ENCODE results near the gene SEMA4C. TPM values are rescaled to one million over a fixed set of nuclear protein-coding genes. Genes with fewer than 3 reads are reported as not detected.
A peak's percentile ranks its signal among the peaks of the same experiment; 100 is the strongest.
"Not testable (repeated sequence)": the region's sequence is repeated elsewhere in the genome, so short reads cannot be mapped to it uniquely, and the experiment has no call there.

Gene SEMA4C
- total and polyA plus RNA-seq, 5 donors = 19.3 to 28.5 (median 23.5) TPM

- Histone ChIP-seq H3K4me3 (ENCODE audit: low read length) (no peak overlapping the region), H3K27ac (ENCODE audit: low read length) (no peak overlapping the region), H3K27me3 (ENCODE audit: control insufficient read depth, insufficient read depth) (no peaks in the 10 kb centered on the region), H3K4me1 (ENCODE audit: control insufficient read depth, insufficient read depth, low read length) (no peaks in the 10 kb centered on the region), H3K9me3 (ENCODE audit: control insufficient read depth, low read length) (no peaks in the 10 kb centered on the region)
- ATAC-seq (no peak), DNase-seq (peak in 2 of 3 donors; percentile 31 to 41)
- 66% methylated on average over 11 of the region's 11 CpGs for WGBS
- intact Hi-C loops (cut with DNase I) = no loop called here
Observed at GRCh38 chr2:96897491-96898134, 27.7 kb upstream of the SEMA4C start.

DNA sequence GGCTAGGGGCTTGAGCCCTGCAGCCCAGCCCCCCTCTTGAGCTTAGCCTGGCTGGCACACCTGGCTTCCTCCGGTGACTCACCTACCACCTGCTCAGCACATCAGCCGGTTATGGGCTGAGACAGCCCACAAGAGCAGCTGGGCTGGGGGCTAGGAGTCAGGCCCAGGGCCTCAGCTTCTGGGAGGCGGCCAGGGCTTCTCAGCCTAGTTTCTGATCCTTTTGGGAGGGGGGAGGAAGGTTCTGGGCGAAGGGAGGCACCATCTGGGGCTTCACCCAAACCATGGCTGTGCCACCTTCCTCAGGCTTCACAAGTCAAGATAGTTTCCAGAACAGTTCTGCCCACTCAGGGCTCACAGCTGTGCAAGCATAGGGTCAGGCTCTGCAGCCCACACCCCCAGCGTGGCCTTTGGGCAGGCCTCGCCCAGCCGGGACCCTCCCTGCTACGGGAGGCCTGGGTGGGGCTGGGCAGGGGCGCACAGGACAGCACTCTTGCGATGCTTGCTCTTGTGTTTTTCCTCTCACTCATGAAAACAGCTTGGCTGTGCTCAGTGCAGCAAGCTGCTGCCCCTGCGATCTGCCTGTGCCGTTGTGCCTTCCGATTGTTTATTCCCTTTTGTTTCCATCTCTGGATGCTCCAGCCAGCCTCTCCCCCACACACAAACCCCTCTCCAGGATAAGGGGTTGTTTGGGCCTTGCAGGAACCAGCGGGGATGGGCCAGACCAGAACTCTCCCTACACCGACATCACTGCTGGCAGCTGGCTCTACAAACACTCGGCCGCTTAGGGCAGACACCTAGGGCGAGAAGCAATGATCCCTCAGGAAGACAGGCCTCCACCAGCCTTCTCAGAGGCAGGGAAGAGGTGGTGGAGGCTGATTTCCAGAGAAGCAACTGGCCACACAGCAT, 26.1 kb upstream of the SEMA4C start:
- Histone ChIP-seq H3K4me3 (ENCODE audit: low read length) (no peak overlapping the region), H3K27ac (ENCODE audit: low read length) (no peak overlapping the region), H3K4me1 (ENCODE audit: control insufficient read depth, insufficient read depth, low read length) (peaks cover 9% of the 10 kb centered on the region), H3K9me3 (ENCODE audit: control insufficient read depth, low read length) (no peaks in the 10 kb centered on the region), H3K27me3 (ENCODE audit: control insufficient read depth, insufficient read depth) (no peaks in the 10 kb centered on the region)
- DNase-seq = peak in 1 of 3 donors; percentile 46
- ATAC-seq = no peak
- intact Hi-C loops (cut with DNase I) = no loop called here
- 62% methylated on average over 18 of the region's 18 CpGs for WGBS

DNA sequence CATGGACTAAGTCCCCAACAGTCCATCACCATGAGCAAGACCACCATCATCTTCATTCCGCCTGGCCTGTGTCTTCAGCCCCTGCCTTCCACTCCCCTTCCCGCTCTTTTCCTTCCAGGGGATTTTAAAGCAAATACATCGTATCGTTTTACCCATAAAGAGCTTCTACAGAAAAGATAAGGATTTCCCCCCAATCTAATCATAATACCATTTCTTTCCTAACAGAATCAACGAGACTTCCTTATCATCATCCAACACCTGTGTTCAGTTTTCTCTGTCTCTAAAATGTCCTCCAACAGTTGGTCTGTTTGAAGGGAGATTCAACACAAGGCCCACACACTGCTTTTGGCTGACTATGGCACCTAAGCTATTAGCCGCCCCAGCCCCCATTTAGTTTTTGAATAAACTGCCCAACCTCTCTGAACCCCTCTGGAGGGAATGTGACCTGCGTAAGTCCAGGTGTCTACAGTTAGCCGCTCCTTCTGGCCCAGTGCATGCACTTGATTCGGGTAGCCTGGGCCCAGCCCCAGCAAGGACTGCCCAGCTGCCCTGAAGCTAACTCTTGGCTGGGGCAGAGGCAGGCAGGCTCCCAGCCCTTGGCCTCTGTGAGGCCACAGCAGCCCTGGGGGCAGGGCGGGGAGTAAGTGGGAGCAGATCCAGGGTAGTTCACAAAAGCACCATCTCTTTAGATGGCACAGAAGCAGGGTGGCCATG, 25.3 kb upstream of the SEMA4C start:
- Histone ChIP-seq H3K27ac (ENCODE audit: low read length) (no peak overlapping the region), H3K27me3 (ENCODE audit: control insufficient read depth, insufficient read depth) (no peaks in the 10 kb centered on the region), H3K4me3 (ENCODE audit: low read length) (no peak overlapping the region), H3K9me3 (ENCODE audit: control insufficient read depth, low read length) (no peaks in the 10 kb centered on the region), H3K4me1 (ENCODE audit: control insufficient read depth, insufficient read depth, low read length) (peaks cover 10% of the 10 kb centered on the region)
- DNase-seq (peak in 1 of 3 donors; percentile 68), ATAC-seq (peak in 1 of 2 donors; percentile 8)
- intact Hi-C loops (cut with DNase I) = no loop called here
- WGBS = 81% methylated on average over 10 of the region's 10 CpGs

DNA sequence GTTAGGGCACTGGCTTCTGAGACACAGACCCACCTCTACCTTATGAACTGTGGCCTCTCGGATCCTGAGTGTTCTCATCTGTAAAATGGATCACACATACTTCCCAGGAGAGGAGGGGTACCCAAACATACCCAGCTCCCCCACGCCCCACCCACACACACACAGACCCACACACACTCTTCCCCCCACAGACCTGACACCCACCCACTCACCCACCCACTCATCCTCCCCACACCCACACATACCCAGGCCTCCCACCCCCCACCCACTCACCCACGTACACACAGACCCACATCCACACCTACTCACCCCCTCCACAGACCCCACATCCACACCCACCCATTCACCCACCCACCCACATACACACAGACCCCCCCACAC, 24.3 kb upstream of the SEMA4C start:
- 92% methylated on average over 3 of the region's 3 CpGs for WGBS

DNA sequence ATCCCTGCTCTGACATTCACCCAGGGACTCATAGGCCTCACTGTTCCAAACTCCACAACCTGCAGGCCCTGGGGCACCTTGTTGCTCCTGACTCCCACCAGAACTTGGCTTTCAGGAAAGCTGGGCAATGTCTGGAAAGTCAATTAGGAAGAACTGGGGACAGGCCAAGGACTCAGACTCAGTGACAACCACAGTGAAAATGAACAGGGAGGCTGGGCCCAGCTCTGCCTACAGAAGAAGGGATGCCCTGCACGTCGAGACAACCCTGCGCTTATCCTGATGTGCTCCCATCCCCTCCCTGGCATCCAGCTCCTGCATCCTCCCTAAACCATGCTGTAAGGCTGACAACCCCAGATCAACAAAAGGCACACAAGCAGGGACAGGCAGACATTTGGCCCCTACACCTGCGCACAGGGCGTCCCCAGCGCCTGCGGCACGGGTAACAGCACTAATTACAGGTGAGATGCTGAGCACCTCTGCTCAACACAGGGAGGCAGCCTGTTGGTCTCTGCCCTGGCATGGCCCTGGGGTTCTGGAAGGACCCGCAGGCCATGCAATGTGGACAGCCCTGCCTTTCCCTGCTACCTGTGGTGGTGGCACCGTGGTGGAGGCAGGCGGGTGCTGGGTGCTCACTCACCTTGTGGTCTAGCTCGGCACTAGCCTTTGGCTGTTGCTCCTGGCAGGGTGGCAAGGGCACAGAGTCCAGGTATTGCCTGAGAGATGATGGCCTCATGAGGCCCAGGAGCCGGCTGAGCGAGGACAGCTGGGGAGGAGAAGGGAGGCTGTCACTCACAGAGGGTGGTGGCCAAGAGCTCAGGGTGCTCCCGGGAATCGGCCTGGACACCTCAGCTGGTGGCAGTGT, 23.6 kb upstream of the SEMA4C start:
- 93% methylated on average over 16 of the region's 16 CpGs for WGBS
- ATAC-seq (no peak), DNase-seq (no peak)
- Histone ChIP-seq H3K4me1 (ENCODE audit: control insufficient read depth, insufficient read depth, low read length) (peaks cover 10% of the 10 kb centered on the region), H3K9me3 (ENCODE audit: control insufficient read depth, low read length) (no peaks in the 10 kb centered on the region), H3K27me3 (ENCODE audit: control insufficient read depth, insufficient read depth) (no peaks in the 10 kb centered on the region), H3K27ac (ENCODE audit: low read length) (no peak overlapping the region), H3K4me3 (ENCODE audit: low read length) (no peak overlapping the region)
- intact Hi-C loops (cut with DNase I) = no loop called here

More for the DNA sequence above, 24.3 kb upstream of the SEMA4C start:
- Histone ChIP-seq H3K4me1 (ENCODE audit: control insufficient read depth, insufficient read depth, low read length) (peaks cover 10% of the 10 kb centered on the region), H3K9me3 (ENCODE audit: control insufficient read depth, low read length) (no peaks in the 10 kb centered on the region), H3K4me3 (ENCODE audit: low read length) (no peak overlapping the region), H3K27me3 (ENCODE audit: control insufficient read depth, insufficient read depth) (no peaks in the 10 kb centered on the region), H3K27ac (ENCODE audit: low read length) (no peak overlapping the region)
- intact Hi-C loops (cut with DNase I) = no loop called here
- DNase-seq (no peak), ATAC-seq (no peak)

DNA sequence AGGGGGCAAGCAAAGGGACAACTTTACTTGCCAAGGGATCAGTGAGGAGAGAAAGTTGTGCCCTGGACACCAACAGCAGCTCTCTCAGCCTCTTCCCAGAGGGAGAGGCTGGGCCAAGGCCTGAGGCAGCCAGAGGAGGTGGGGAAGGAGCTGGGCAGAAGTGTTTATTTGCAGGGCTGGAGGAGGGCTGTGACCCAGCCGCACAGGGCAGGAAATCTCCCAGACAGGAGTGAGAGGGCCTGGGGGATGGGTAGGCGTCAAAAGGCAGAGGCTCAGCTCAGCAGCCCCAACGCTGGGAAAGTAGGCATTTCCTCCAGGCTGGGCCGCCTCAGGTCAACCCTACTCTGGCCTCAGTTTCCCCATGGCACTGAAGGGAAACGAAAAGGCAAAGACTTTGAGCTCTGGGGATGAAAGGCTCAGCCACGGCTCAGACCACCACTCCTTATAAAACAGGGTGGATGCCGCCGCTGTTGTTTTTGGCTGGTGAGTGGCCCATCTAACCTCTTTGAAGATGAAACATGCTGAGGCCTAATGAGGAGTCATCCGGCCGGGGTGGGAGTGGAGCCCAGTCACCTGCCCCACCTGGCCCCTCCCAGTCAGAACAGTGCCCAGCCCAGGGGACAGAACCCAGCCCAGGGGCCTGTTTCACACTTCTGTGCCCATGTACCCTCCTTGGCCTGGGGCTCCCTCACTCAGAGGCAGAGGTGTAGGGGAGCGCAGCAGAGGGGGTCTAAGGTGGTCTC, 21.9 kb upstream of the SEMA4C start:
- no peak overlapping the region for H3K27ac ChIP-seq (ENCODE audit: low read length)
- 62% methylated on average over 11 of the region's 11 CpGs for WGBS

GRCh38 chr2:96890726-96891385, 21.0 kb upstream of the SEMA4C start:
- 64% methylated on average over 6 of the region's 6 CpGs for WGBS
- no peak for DNase-seq
- H3K4me1 ChIP-seq (ENCODE audit: control insufficient read depth, insufficient read depth, low read length) = peaks cover 12% of the 10 kb centered on the region

More for the DNA sequence above, 21.9 kb upstream of the SEMA4C start:
- intact Hi-C loops (cut with DNase I) = no loop called here
- ATAC-seq (peak; percentile 57 to 75), DNase-seq (peak in 2 of 3 donors; percentile 82)
- H3K4me3 ChIP-seq (ENCODE audit: low read length) = no peak overlapping the region
- H3K9me3 ChIP-seq (ENCODE audit: control insufficient read depth, low read length) = no peaks in the 10 kb centered on the region
- H3K4me1 ChIP-seq (ENCODE audit: control insufficient read depth, insufficient read depth, low read length) = peaks cover 12% of the 10 kb centered on the region
- H3K27me3 ChIP-seq (ENCODE audit: control insufficient read depth, insufficient read depth) = no peaks in the 10 kb centered on the region

GRCh38 chr2:96890252-96890651, 20.4 kb upstream of the SEMA4C start:
- Histone ChIP-seq H3K27ac (ENCODE audit: low read length) (no peak overlapping the region), H3K9me3 (ENCODE audit: control insufficient read depth, low read length) (no peaks in the 10 kb centered on the region), H3K4me1 (ENCODE audit: control insufficient read depth, insufficient read depth, low read length) (peaks cover 12% of the 10 kb centered on the region), H3K4me3 (ENCODE audit: low read length) (no peak overlapping the region), H3K27me3 (ENCODE audit: control insufficient read depth, insufficient read depth) (no peaks in the 10 kb centered on the region)
- intact Hi-C loops (cut with DNase I) = no loop called here
- 85% methylated on average over 7 of the region's 7 CpGs for WGBS
- no peak for DNase-seq
- no peak for ATAC-seq

More at GRCh38 chr2:96890726-96891385, 21.0 kb upstream of the SEMA4C start:
- no peak overlapping the region for H3K27ac ChIP-seq (ENCODE audit: low read length)
- no peaks in the 10 kb centered on the region for H3K9me3 ChIP-seq (ENCODE audit: control insufficient read depth, low read length)
- intact Hi-C loops (cut with DNase I) = no loop called here
- no peak overlapping the region for H3K4me3 ChIP-seq (ENCODE audit: low read length)
- ATAC-seq = no peak
- no peaks in the 10 kb centered on the region for H3K27me3 ChIP-seq (ENCODE audit: control insufficient read depth, insufficient read depth)

- 89% methylated on average over 5 of the region's 5 CpGs for WGBS
- H3K4me1 ChIP-seq (ENCODE audit: control insufficient read depth, insufficient read depth, low read length) = peaks cover 12% of the 10 kb centered on the region
- H3K27me3 ChIP-seq (ENCODE audit: control insufficient read depth, insufficient read depth); DNase-seq; H3K9me3 ChIP-seq (ENCODE audit: control insufficient read depth, low read length); ATAC-seq; H3K27ac ChIP-seq (ENCODE audit: low read length); intact Hi-C loops (cut with DNase I); H3K4me3 ChIP-seq (ENCODE audit: low read length): not testable (repeated sequence)
Observed at GRCh38 chr2:96889502-96889901, 19.6 kb upstream of the SEMA4C start.
